Skin epidermis (tissue), 12 donors: ENCODE data around the gene ZNF19.

Experiments used
- H3K27ac ChIP-seq, 21 experiments: fragments of 200-600 bp; sonication (generic) in 11 of 21; one replicate each; pipeline ENCODE4 v1.5.0; 2020; ENCODE audit warnings: mild to moderate bottlenecking in 3 of 21, inconsistent platforms in 2 of 21, moderate library complexity in 2 of 21
- H3K4me3 ChIP-seq, 7 experiments: fragments of 200-600 bp; sonication (generic) in 2 of 7; one replicate each; pipeline ENCODE4 v1.5.0; 2020; ENCODE audit warnings: inconsistent platforms in 2 of 7, mild to moderate bottlenecking in 2 of 7, moderate library complexity in 1 of 7

ZNF19 gene

DNA sequence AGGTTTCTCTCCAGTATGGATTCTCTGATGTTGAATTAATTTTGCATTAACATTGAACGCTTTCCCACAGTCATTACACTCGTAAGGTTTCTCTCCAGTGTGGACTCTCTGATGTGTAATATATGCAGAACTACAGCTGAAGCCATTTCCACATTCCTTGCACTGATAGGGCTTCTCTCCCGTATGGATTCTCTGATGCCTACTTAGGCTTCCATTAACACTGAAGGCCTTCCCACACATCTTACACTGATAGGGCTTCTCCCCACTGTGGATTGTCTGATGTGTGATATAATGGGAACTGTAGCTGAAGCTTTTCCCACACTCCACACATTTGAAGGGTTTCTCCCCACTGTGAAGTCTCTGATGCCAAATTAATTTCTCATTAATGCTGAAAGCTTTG lies 40.1 kb downstream of the ZNF19 start:
- no peak overlapping the region for H3K4me3 ChIP-seq

DNA sequence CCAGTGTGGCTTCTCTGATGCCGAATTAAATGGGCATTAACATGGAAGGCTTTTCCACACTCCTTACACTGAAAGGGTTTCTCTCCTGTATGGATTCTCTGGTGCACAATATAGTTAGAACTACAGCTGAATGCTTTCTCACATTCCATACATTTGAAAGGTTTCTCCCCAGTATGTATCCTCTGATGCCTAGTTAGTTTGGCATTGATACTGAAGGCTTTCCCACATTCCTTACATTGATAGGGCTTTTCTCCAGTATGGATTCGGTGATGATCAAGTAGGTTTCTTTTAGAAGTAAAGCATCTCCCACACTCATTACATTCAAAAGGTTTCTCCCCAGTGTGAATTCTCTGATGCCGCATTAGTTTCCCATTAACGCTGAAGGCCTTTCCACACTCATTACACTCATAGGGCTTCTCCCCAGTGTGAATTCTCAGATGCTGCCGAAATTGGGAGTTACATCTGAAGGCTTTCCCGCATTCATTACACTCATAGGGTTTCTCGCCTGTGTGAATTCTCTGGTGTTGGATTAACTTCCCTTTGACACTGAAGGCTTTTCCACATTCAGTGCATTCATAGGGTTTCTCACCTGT lies 40.8 kb downstream of the ZNF19 start:
- H3K4me3 ChIP-seq: no peak overlapping the region
- no peak overlapping the region for H3K27ac ChIP-seq

More for the DNA sequence above, 40.1 kb downstream of the ZNF19 start:
- H3K27ac ChIP-seq: no peak overlapping the region

DNA sequence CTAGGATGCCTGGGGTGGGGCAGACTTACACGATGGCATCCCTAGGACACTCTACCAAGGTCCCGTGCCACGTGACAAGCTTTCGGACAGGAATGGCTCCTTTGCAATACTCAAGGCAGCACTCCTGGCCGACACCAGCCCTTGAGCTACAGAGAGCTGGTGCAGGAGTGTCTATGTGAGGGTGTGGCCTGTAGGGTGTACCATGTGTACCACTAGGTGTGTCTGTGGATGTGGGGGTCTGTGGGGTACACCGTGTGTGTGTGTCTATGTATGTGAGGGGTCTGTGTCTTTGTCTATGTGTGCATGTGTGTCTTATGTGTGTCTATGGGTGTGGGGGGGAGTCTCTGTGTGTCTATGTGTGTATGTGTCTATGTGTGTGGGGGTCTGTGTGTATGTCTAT lies 45.4 kb downstream of the ZNF19 start:
- Histone ChIP-seq H3K4me3 (no peak overlapping the region), H3K27ac (no peak overlapping the region)

DNA sequence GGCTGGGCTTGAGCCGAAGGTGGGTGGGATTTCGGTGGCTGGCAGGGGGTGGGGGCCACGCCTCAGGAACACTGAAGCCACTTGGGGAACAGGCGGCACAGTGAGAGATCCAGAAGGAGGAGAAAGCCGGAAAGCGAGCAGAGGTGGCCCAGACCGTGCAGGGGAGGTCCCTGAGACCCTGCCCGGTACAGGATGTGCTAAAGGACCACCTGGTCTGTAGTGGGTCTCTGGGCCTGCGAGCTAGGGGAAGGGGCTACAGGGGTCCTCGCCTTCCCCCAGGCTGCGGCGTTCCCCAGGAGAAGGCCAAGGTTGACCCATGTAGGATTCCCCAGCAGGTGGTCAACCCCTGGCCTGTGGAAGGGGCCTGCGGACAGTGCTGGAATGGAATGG lies 47.1 kb downstream of the ZNF19 start, which contains the start of gene TLE7:
TLE7 (minus strand) TSS at position 4 of the 390 bp plus-strand sequence. CDS start 8,730 bp downstream, outside the sequence.
- no peak within 1 kb of the TSS for H3K4me3 ChIP-seq

DNA sequence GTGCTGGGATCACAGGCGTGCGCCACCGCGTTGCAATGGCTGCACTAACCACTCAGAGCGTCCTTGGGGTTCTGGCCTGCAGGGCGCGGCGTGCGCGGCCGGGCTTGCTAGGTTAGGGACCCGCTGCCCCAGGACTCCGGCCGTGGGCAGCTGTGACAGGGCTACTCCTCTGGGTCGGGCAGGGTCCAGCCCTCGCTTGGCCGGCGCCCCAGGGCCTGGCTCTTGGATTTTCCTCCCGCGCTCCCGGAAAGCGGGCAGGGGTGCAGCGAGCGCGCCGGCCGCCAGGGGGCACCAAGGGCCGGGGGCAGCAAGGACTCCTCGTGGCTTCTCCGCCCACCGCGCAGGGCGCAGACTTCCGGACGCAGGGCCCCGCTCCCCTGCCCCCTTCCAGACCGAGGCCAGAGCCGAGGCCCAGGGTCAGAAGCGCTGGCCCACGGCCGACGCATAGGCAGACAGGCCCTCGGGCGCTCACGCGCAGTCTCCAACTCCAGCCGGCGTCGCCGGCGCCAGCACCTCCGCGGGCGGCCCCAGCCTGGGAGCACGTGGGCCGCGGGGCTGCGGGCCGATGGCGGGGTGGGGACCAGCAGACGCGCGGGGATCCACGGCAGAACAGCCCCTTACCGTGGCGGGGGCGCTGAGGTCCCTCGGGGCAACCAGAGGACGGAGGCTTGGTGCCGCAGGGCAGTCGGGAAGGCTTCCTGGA lies 47.6 kb downstream of the ZNF19 start:
- Histone ChIP-seq H3K27ac (no peak overlapping the region), H3K4me3 (no peak overlapping the region)

More for the DNA sequence above, 47.1 kb downstream of the ZNF19 start, which contains the start of gene TLE7:
- no peak within 1 kb of the TSS for H3K27ac ChIP-seq

DNA sequence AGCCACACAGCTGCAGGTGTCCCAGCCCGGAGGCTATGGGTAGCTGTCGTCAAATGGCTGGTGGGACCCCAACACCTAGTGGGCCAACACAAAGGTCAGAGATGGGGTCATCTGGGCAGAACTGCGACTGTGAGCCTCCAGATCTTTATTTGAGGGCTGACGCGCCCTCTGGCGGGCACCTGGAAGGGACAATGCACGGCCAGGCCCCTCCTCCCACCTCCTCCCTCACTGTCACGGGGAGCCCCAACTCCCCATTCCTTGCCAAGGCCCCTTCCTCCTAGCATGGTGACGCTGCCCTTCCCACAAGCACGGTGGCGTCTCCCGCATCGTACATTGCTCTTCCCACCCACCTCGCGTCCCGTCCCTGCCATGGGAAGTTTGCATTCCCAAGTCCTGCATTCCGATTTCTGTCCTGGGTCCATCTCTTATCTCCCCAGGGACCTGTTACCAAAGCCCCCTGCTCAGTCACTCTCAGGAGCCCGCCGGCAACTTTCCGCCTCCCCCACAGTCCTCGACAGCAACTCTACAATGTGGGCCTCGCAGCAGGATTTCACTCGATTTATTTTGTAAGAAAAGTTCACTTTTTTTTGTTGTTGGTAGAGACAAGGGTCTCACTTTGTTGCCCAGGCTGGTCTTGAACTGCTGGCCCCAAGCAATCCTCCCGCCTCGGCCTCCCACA lies 48.3 kb downstream of the ZNF19 start:
- Histone ChIP-seq H3K4me3 (no peak overlapping the region), H3K27ac (no peak overlapping the region)

DNA sequence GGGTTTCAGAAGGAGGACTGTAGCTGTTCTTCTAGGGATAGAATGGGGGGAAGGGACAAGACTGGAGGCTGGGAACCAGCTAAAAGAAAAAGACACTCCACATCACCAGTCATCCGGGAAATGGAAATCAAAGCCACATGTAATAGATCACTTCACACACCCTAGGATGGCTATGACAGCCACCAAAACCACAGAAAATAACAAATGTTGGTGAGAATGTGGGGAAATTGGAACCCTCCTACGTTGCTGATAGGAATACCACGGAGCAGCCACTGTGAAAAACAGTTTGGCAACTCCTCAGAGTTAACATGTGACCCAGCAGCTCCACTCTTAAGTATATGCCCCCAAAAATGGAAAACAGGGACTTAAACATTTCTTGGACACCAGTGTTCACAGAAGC lies 49.6 kb downstream of the ZNF19 start:
- Histone ChIP-seq H3K4me3 (no peak overlapping the region), H3K27ac (no peak overlapping the region)

DNA sequence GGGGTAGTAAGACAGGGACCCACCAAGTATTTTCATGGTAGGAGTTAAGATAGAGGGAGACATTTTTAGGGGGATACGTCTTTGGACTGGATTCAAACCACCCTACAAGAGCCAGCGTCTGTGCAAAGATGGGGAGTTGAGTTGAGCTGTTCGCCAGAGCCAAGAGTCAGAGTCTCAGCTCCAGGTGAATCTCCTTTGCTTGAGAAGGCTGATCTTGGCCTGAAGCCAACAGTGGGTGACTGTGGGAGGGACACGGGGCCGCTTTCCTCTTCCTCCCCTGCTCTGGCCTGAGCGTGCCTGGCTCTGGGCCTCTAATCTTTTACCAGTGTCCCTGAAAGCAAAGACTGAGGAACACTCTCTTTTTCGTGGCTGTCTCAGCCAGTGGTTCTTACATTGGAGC lies 52.7 kb downstream of the ZNF19 start:
- Histone ChIP-seq H3K27ac (no peak overlapping the region), H3K4me3 (no peak overlapping the region)

DNA sequence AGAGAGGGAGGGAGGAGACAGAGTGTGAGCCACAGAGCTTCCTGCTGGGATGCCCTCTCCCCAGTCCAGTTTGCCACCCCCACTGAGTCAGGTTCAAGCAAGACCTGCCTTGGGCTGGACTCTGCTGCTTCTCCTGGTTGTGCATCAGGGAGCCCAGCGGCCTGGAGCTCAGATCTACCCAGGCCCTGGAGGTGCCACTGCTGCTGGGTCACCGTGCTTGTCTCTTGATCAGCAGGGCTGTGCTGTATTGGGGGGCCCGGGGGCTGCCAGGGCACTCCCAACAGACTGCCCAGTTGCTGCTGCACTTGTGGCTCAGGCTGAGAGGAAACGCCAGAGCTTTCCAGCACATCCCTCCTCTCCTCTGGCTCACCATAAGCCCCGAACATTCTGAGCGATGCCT lies 56.2 kb downstream of the ZNF19 start:
- no peak overlapping the region for H3K4me3 ChIP-seq
- H3K27ac ChIP-seq: no peak overlapping the region

DNA sequence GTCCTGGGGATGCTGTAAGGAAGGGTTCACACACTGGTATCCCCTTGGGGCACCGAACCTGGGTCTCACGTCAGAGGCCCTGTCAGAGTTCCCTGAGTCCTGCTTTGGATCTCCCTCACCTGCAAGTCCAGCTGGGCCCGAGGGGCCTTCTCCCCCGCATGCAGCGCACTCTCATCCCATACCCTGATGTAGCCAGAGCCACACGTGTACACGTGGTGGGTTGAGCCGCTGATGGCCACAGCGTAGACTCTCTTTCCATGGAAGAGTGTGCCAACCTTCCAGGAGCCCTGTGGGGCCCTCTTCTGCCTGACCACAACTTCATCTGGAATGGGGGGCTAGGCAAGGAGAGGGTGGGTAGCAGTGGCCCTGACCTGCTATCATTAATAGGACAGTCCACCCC lies 57.1 kb downstream of the ZNF19 start:
- no peak overlapping the region for H3K4me3 ChIP-seq
- H3K27ac ChIP-seq: no peak overlapping the region

DNA sequence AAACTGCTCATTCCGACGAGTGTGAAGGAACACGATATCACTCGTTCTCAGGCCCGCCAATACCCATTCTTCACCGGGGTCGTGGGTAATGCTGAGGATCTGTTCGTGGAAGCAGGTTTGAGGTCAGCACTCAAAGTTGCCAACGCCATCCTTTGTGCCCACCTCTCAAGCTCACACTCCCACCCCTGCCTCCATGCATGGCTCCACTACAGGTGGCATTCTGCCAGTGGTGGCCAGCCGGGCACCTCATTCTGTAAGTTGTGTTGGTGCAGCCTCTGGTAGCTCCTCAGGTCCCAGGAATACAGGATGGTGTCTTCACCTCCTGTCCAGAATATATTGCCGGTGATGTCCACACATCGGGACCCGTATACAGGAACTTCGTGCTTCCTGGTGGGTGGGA lies 57.9 kb downstream of the ZNF19 start:
- Histone ChIP-seq H3K4me3 (no peak overlapping the region), H3K27ac (no peak overlapping the region)

DNA sequence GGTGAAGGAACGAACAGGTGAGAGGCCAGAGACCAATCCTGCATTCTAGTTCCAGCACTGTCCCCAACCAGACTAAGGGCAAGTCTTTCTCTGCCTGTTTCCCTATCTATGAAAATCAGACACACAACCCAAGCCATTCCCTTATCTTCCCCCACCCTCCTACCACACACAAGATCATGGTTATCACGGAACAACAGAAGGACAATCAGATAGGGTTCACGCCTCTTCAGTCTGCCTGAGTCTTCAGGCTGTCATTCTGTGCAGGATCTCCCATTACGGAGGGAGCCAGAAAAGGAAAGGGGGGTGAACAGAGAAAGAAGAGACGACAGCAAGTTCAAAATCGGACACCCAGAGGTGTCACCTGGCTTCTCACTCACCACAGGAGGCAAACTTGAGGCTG lies 58.4 kb downstream of the ZNF19 start:
- Histone ChIP-seq H3K27ac (no peak overlapping the region), H3K4me3 (no peak overlapping the region)

DNA sequence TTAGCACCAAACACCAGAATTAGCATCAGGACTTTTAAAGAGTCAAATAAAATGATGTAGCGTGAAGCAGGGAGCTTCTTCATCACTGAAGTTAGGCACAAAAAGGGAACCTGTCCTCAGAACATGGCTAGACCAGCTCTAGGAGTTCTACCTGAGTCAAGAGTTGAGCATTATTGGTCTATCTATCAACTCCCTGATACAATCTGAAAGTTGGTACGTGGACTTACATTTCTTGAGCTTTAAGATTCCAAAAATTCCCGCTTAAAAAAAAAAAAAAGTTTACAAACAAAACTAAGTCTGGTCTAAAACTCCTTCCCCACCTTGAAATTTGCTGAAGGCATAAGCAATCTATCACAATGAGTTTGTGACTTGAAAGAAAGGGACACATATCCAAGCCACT lies 59.5 kb downstream of the ZNF19 start:
- Histone ChIP-seq H3K4me3 (no peak overlapping the region), H3K27ac (no peak overlapping the region)

DNA sequence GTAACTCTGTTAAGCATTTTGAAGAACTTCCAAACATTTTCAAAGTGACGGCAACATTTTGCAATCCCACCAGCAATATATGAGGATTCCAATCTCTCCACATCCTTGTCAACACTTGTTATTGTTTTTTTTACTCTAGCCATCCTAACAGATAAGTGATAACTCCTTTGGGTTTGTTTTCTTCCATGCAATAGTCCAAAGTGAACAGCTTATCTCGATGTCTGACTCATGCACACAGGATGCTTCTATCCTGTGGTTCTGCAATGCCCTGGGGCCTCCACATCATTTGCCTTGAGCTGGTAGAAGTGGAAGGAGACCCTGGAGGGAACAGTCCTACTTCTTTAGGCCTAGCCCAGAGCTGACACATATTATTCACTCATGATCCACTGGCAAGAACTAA lies 60.2 kb downstream of the ZNF19 start:
- no peak overlapping the region for H3K4me3 ChIP-seq

DNA sequence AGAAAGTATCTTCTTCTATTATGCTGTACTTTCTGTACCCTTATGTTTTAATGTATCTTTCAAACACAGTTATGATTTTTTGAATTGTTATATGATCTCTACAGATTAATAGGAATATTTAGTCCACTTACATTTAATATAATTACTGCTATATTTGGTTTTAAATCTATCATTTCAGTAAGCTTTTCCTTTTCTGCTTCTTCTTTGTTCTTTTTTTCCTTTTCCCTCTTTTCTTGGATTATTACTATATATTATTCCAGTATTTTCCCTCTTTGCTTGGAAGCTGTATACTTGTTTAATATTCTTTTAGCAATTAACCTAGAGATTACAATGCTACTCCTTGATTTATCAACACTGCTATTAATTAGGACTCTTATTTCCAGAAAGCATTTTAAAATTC lies 60.7 kb downstream of the ZNF19 start:
- Histone ChIP-seq H3K4me3 (no peak overlapping the region), H3K27ac (no peak overlapping the region)

More for the DNA sequence above, 60.2 kb downstream of the ZNF19 start:
- H3K27ac ChIP-seq: no peak overlapping the region

DNA sequence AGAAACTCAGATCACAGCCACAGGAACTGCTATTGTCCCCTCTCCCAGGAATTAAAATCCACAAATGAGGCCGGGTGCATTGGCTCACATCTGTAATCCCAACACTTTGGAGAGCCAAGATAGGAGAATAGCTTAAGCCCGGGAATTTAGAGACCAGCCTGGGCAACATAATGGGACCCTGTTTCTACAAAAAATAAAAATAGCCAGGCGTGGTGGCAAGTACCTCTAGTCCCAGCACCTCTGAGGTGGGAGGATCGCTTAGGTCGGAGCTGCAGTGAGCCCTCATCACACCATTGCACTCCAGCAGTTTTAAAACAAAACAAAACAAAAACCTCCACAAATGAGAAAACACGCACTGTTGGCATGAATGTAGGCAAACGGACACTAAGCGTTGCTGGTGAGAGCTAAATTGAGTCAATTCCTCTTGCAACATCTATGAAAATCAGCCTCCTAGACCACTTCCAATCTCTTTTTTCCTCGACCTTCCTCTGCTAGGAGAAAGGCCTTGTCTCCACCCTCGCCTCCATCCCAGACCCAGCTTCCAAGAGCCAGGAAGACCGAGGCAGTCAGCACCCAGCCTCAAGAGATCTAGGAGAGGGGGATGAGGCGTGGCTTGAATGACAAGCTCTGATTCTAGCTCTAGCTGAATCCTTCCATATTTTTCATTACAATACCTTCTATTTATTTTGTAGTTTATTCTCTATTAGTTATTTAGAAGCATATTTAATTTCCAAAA lies 62.1 kb downstream of the ZNF19 start:
- H3K27ac ChIP-seq: no peak overlapping the region
- no peak overlapping the region for H3K4me3 ChIP-seq

DNA sequence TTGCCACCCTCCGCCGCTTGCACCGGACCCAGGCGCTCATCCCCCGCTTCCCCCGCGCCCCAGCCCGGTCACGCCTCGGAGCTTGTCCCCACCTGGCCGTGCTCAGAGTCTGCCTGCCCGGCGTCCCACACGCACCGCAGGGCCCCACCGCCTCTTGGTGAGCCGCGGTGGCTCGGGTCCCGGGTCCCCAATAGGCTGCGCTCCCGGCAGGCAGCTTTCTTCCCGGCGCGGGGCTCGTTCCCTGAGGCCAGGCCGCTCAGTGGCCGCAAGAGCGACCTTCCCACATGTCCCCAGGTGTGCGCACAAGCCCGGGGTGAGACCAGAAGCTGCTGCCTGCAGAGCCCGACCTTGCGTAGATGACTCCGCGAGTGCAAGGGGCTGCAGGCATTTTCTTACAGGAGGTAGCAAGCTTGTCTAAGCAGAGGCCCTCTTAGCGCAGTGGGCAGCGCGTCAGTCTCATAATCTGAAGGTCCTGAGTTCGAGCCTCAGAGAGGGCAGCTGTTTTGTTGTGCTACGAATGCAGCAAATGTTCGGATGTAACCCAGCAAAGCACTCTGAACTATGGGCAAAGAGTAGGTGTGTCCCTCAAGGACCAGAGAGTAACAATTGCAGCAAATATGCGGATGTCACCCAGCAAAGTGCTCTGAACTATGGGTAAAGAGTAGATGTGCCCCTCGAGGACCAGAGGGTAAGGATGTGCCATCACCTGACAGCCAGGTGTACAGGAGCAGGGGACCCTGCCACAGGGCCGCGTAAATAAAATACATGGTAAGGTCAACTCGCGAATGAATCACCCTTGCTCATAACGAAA lies 62.9 kb downstream of the ZNF19 start:
- Histone ChIP-seq H3K4me3 (no peak overlapping the region), H3K27ac (no peak overlapping the region)

DNA sequence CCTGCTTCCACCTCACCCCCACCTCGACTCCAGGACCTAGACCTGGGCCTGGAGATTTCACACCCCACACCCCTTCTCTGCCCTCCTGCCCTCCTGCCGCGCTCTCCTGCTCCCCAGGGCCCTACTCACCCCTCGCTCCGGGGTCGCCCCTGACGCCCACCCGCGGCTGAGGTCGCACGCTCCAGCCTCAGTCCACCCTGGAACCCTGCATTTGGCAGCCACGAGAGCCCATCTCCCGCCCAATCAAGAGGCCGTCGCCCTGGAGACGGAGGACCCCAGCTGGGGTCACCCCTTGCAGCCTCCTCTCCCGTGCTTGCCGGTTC lies 63.4 kb downstream of the ZNF19 start:
- Histone ChIP-seq H3K4me3 (no peak overlapping the region), H3K27ac (no peak overlapping the region)

DNA sequence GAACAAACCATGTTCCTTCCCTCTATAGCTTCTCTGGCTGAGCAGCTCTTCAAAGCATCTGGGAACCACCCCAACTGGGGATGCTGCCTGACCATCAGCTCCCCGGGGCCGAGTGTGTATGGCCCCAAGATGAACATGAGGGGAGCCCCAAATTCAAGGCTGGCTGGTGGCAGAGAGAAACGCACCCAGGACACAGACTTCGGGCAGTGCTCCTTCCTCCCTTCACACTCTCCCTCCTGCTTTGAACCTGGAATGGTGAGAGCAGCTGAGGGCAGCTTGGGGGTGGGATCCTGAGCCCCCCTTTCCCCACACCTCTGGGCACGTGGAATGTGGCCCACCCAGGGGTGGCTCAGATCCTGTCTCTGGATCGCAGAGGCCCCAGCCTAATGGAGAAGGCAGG lies 64.5 kb downstream of the ZNF19 start:
- no peak overlapping the region for H3K4me3 ChIP-seq

DNA sequence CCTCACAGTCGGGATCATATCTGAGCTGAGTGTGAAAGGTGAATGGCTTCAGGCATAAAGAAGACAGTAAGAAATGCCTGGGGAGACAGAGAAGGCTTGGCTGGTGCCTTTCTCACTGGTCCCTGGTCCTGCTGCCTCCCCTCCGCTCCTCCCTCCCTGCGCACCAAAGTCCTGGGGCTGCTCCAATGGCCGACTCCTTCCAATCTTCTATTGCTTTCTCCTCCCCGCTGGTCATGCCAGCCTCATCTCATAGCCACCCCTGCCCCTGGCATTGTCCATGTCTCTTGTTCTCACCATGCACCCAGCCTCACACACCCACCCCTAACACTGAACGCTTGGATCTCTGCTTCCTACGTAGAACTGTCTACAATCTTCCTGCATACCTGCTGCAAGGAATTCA lies 65.3 kb downstream of the ZNF19 start:
- Histone ChIP-seq H3K4me3 (no peak overlapping the region), H3K27ac (no peak overlapping the region)

More for the DNA sequence above, 64.5 kb downstream of the ZNF19 start:
- no peak overlapping the region for H3K27ac ChIP-seq
